OCI-LY1 (cell line): ENCODE measurements around the gene ASCL1.

Source experiments
- CTCF ChIP-seq: fragments of 200-600 bp; sonication (generic), shearing (Covaris generic); IDR thresholded peaks from 2 replicates; pipeline ENCODE4 v1.5.1; 2017; ENCODE audit warnings: mild to moderate bottlenecking, antibody characterized with exemption, low read length, moderate library complexity, mixed read lengths
- EZH2 ChIP-seq: fragments of 200-600 bp; sonication (generic), shearing (Covaris generic); IDR thresholded peaks from 2 replicates; pipeline ENCODE4 v1.8.0; 2017; ENCODE audit warnings: borderline replicate concordance, mixed run types, mild to moderate bottlenecking, antibody characterized with exemption, low read length, moderate library complexity, mixed read lengths

GRCh38 chr12:102980350-102980749 is 22.9 kb downstream of the ASCL1 start:
- TF ChIP-seq CTCF, result no peak
- no peak for TF ChIP-seq EZH2
